Measurements from ENCODE around the gene ASAH2B.
"Not testable (repeated sequence)": the region's sequence is repeated elsewhere in the genome, so short reads cannot be mapped to it uniquely, and the experiment has no call there.

ASAH2B gene

GRCh38 chr10:50774868-50775267, 35.1 kb downstream of the ASAH2B start:
- H3K36me3 ChIP-seq (ENCODE audit: control insufficient read depth, low read length); H3K27me3 ChIP-seq (ENCODE audit: control insufficient read depth, low read length); H3F3A ChIP-seq (ENCODE audit: control insufficient read depth, insufficient read depth); H3K9me2 ChIP-seq (replicated peaks; ENCODE audit: control insufficient read depth, low read length); H3K4me1 ChIP-seq (ENCODE audit: control insufficient read depth, low read length); H3K79me2 ChIP-seq (ENCODE audit: control insufficient read depth, low read length); H3K27ac ChIP-seq (ENCODE audit: low read depth, low read length); H3K4me2 ChIP-seq (ENCODE audit: low read length); H4K20me1 ChIP-seq (ENCODE audit: control insufficient read depth, insufficient read depth, low read depth, low read length); H3K9me3 ChIP-seq (ENCODE audit: control insufficient read depth, insufficient read depth, low read length); H3K4me3 ChIP-seq (ENCODE audit: low read length): not testable (repeated sequence)

DNA sequence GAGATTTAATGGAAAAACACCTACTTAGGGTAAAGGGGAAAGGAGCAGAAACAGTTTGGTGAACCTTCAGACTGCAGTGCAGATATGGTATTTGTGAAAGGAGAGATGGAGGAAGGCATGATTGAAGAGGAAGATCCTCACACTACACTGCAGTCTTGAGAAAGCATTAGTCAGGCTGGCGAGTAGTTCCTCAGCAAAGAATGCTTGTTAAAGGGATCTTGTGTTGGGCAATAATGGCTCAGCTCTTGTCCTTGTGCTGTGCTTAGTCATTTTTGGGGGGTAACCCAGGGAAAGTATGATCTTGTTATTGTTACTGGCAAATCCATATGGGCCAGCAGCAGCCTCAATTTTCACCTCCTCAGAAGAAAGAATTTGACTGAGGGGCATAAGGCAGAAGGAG, 40.3 kb downstream of the ASAH2B start:
- not testable (repeated sequence) for H3F3A ChIP-seq (ENCODE audit: control insufficient read depth, insufficient read depth); H3K27ac ChIP-seq (ENCODE audit: low read depth, low read length); H3K27me3 ChIP-seq (ENCODE audit: control insufficient read depth, low read length); H4K20me1 ChIP-seq (ENCODE audit: control insufficient read depth, insufficient read depth, low read depth, low read length); H3K4me3 ChIP-seq (ENCODE audit: low read length); H3K4me2 ChIP-seq (ENCODE audit: low read length); H3K4me1 ChIP-seq (ENCODE audit: control insufficient read depth, low read length); H3K36me3 ChIP-seq (ENCODE audit: control insufficient read depth, low read length); H3K9me2 ChIP-seq (replicated peaks; ENCODE audit: control insufficient read depth, low read length); H3K79me2 ChIP-seq (ENCODE audit: control insufficient read depth, low read length); H3K9me3 ChIP-seq (ENCODE audit: control insufficient read depth, insufficient read depth, low read length)

DNA sequence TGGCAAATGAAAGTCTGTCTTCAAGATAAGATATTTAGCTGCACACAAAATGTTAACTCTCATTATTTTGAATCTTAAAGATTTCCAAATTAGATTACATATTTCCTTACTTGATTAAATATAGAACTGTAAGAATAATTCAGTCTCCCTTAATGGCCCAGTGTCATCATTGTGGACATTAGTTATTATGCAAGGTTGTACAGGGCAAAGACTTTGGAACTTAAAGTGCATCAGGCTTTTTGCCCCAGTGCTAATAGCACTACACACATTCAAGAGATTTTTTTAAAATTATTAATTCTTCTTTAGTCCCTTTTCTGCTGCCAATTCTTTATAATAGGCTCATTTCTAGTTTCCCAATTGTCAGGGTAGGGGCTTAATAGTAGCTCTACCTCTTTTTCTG, 42.3 kb downstream of the ASAH2B start:
- H3K4me2 ChIP-seq (ENCODE audit: low read length); H3K9me3 ChIP-seq (ENCODE audit: control insufficient read depth, insufficient read depth, low read length); H3K36me3 ChIP-seq (ENCODE audit: control insufficient read depth, low read length); H3K9me2 ChIP-seq (replicated peaks; ENCODE audit: control insufficient read depth, low read length); H3K79me2 ChIP-seq (ENCODE audit: control insufficient read depth, low read length); H3K27me3 ChIP-seq (ENCODE audit: control insufficient read depth, low read length); H3K4me1 ChIP-seq (ENCODE audit: control insufficient read depth, low read length); H3K27ac ChIP-seq (ENCODE audit: low read depth, low read length); H3K4me3 ChIP-seq (ENCODE audit: low read length); H3F3A ChIP-seq (ENCODE audit: control insufficient read depth, insufficient read depth); H4K20me1 ChIP-seq (ENCODE audit: control insufficient read depth, insufficient read depth, low read depth, low read length): not testable (repeated sequence)

GRCh38 chr10:50787962-50788361, 48.2 kb downstream of the ASAH2B start:
- not testable (repeated sequence) for H3F3A ChIP-seq (ENCODE audit: control insufficient read depth, insufficient read depth); H3K79me2 ChIP-seq (ENCODE audit: control insufficient read depth, low read length); H3K9me2 ChIP-seq (replicated peaks; ENCODE audit: control insufficient read depth, low read length); H3K27ac ChIP-seq (ENCODE audit: low read depth, low read length); H3K4me1 ChIP-seq (ENCODE audit: control insufficient read depth, low read length); H3K36me3 ChIP-seq (ENCODE audit: control insufficient read depth, low read length); H3K4me2 ChIP-seq (ENCODE audit: low read length); H3K27me3 ChIP-seq (ENCODE audit: control insufficient read depth, low read length); H3K4me3 ChIP-seq (ENCODE audit: low read length); H3K9me3 ChIP-seq (ENCODE audit: control insufficient read depth, insufficient read depth, low read length); H4K20me1 ChIP-seq (ENCODE audit: control insufficient read depth, insufficient read depth, low read depth, low read length)

DNA sequence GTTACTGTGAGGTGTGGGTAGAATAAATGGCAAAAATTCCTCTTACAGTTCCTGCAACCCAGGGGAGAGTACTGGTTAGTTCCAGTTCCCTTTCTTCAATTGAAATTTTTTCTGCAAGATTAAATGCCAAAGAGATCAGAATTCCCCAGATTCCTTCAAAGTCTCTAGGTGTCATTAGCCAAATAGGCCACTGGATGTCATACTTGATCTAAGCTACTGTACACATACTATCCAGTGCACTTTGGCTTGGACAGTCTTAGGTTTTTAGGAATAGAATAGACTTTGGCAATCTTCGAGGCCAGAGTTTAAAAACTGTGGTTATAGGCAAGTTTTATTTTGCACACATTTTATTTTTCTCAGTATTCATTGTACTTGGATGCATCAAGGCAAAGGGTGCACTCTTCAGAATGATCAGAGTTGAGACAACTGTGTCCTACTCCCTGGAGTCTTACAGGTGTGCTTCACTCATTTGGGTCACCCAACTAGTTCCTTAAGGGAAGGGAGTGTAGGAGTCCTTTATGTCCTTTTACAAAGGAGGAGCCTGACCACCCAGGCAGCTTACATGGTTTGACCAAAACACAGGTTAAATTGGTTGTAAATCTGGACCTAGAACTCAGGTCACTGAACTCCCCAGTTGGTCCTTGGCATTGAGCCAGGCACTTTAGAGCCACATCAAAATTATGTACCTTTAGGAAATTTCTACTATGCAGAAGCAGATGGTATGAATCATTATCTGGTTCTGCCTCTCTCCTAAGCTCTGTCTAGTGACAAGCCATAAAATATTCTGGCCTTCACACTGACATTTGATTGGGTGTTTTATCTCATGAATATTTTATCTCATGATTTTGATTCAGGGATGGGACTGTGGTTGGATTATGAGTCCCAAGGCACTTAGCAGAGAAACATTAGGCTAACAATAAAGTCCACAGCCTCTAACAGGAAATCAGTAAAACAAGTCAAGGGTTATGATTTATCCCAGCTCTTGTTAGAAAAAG, 49.5 kb downstream of the ASAH2B start:
- Histone ChIP-seq H3K9me2 (replicated peaks; ENCODE audit: control insufficient read depth, low read length) (no peaks in the 10 kb centered on the region), H3F3A (ENCODE audit: control insufficient read depth, insufficient read depth) (no peaks in the 10 kb centered on the region), H3K27ac (ENCODE audit: low read depth, low read length) (no peak overlapping the region), H4K20me1 (ENCODE audit: control insufficient read depth, insufficient read depth, low read depth, low read length) (no peaks in the 10 kb centered on the region), H3K9me3 (ENCODE audit: control insufficient read depth, insufficient read depth, low read length) (no peaks in the 10 kb centered on the region), H3K4me2 (ENCODE audit: low read length) (no peak overlapping the region), H3K4me3 (ENCODE audit: low read length) (no peak overlapping the region), H3K79me2 (ENCODE audit: control insufficient read depth, low read length) (no peaks in the 10 kb centered on the region), H3K36me3 (ENCODE audit: control insufficient read depth, low read length) (no peaks in the 10 kb centered on the region), H3K27me3 (ENCODE audit: control insufficient read depth, low read length) (peaks cover 4% of the 10 kb centered on the region; the same call in 1 of the 2 replicates), H3K4me1 (ENCODE audit: control insufficient read depth, low read length) (no peaks in the 10 kb centered on the region)
- no peak for TF ChIP-seq EZH2phosphoT487 (IDR thresholded peaks at IDR 0.05; ENCODE audit: borderline replicate concordance, low read length)
- TF ChIP-seq, protein P1, sequence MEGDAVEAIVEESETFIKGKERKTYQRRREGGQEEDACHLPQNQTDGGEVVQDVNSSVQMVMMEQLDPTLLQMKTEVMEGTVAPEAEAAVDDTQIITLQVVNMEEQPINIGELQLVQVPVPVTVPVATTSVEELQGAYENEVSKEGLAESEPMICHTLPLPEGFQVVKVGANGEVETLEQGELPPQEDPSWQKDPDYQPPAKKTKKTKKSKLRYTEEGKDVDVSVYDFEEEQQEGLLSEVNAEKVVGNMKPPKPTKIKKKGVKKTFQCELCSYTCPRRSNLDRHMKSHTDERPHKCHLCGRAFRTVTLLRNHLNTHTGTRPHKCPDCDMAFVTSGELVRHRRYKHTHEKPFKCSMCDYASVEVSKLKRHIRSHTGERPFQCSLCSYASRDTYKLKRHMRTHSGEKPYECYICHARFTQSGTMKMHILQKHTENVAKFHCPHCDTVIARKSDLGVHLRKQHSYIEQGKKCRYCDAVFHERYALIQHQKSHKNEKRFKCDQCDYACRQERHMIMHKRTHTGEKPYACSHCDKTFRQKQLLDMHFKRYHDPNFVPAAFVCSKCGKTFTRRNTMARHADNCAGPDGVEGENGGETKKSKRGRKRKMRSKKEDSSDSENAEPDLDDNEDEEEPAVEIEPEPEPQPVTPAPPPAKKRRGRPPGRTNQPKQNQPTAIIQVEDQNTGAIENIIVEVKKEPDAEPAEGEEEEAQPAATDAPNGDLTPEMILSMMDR (IDR thresholded peaks at IDR 0.05; ENCODE audit: low read depth, low read length, poor library complexity, severe bottlenecking) = peak; percentile 45
